K562 (cell line): ENCODE data around the gene GNB5. TPM values are rescaled to one million over a fixed set of nuclear protein-coding genes. Genes with fewer than 3 reads are reported as not detected.
A peak's percentile ranks its signal among the peaks of the same experiment; 100 is the strongest.

Experiments
- ATAC-seq: fragments of 200-7000 bp; cut with Tn5 transposase; 3 replicates; pipeline ENCODE4 v1.9.1; 2020; ENCODE audit warnings: moderate library complexity
- BruUV-seq: library from RNA; stranded (reverse); fragments of 400-500 nt; replicated peaks from 2 replicates; lab custom pipeline; 2021; lab: Mats Ljungman, UMichigan
- CTCF ChIA-PET: fragments of 300-600 bp; formaldehyde crosslinking; extraction: SDS; loops from one replicate; lab custom pipeline; 2021; ENCODE audit warnings: low intra/inter-chr PET ratio; lab: Yijun Ruan, JAX
- POLR2A ChIA-PET: fragments of 300-600, 350-650 bp; sonication (Branson Sonifier 250); formaldehyde crosslinking; extraction: SDS; loops from one replicate; lab custom pipeline; 2021; ENCODE audit warnings: antibody characterized with exemption, inconsistent platforms; lab: Yijun Ruan, JAX
- DNase-seq, 4 experiments: peaks; one replicate each; pipeline versions ENCODE4 v3.0.0 to v3.0.0-alpha.2; 2011 to 2018; ENCODE audit warnings: low spot score in 3 of 4, mixed read lengths in 3 of 4; ENCODE audit errors: extremely low read depth in 1 of 4
- FAIRE-seq: peaks from 2 replicates; lab custom pipeline; 2011; peaks lifted over from hg19 to GRCh38; lab: Jason Lieb, UNC
- H2AFZ ChIP-seq: 2 replicates; pipeline ENCODE4 v1.6.0; 2011; ENCODE audit warnings: low read depth, low read length, control low read depth, inconsistent platforms
- H3K27ac ChIP-seq: fragments of 200-600 bp; 3 replicates; pipeline ENCODE4 v1.8.0; 2011; ENCODE audit warnings: low read depth, mild to moderate bottlenecking, control low read depth, inconsistent platforms, low read length, moderate library complexity, mixed read lengths; ENCODE audit errors: extremely low read depth
- H3K27me3 ChIP-seq, 2 experiments: fragments of 300-600 bp in 1 of 2; 2 replicates in 1 of 2; 3 replicates in 1 of 2; pipeline versions ENCODE4 v1.6.0 to v1.8.0; 2011; ENCODE audit warnings: inconsistent platforms in 2 of 2, low read length in 2 of 2, mild to moderate bottlenecking in 1 of 2, mixed read lengths in 1 of 2, moderate library complexity in 1 of 2; ENCODE audit not compliant: control insufficient read depth in 2 of 2, insufficient read depth in 2 of 2
- H3K36me3 ChIP-seq: fragments of 300-600 bp; 3 replicates; pipeline ENCODE4 v1.8.0; 2011; ENCODE audit warnings: mild to moderate bottlenecking, low read length, inconsistent platforms; ENCODE audit not compliant: control insufficient read depth, insufficient read depth
- H3K4me1 ChIP-seq, 2 experiments: fragments of 200-600 bp in 1 of 2; replicated peaks in 1 of 2; 2 replicates in 1 of 2; 3 replicates in 1 of 2; pipeline versions ENCODE4 v1.5.1 to v1.8.0; 2011; ENCODE audit warnings: inconsistent platforms in 2 of 2, low read length in 2 of 2, mild to moderate bottlenecking in 1 of 2, mixed read lengths in 1 of 2, moderate library complexity in 1 of 2; ENCODE audit not compliant: control insufficient read depth in 2 of 2, insufficient read depth in 2 of 2
- H3K4me2 ChIP-seq: 2 replicates; pipeline ENCODE4 v1.6.1; 2011; ENCODE audit warnings: low read length, control low read depth, inconsistent platforms, mixed read lengths; ENCODE audit not compliant: insufficient read depth
- H3K4me3 ChIP-seq: fragments of 200-600 bp; sonication (generic), shearing (Covaris generic); 2 replicates; pipeline ENCODE4 v1.5.1; 2016; ENCODE audit warnings: control low read depth, inconsistent platforms
- H3K79me2 ChIP-seq: fragments of 200-600 bp; 3 replicates; pipeline ENCODE4 v1.8.0; 2011; ENCODE audit warnings: low read length, inconsistent platforms; ENCODE audit not compliant: control insufficient read depth, insufficient read depth
- H3K9ac ChIP-seq, 2 experiments: 2 replicates each; pipeline versions ENCODE4 v1.6.0 to v1.6.1; 2011; ENCODE audit warnings: low read depth in 2 of 2, low read length in 2 of 2, control low read depth in 1 of 2, inconsistent platforms in 1 of 2, mild to moderate bottlenecking in 1 of 2, mixed read lengths in 1 of 2; ENCODE audit not compliant: insufficient read depth in 1 of 2
- H3K9me1 ChIP-seq: one replicate; pipeline ENCODE4 v1.6.0; 2011; ENCODE audit warnings: inconsistent platforms, mild to moderate bottlenecking, low read length, moderate library complexity; ENCODE audit not compliant: control insufficient read depth, insufficient read depth
- H3K9me3 ChIP-seq: replicated peaks from 2 replicates; pipeline ENCODE4 v1.5.1; 2011; ENCODE audit warnings: low read depth, low read length, inconsistent platforms; ENCODE audit not compliant: control insufficient read depth, insufficient read depth
- H4K20me1 ChIP-seq: replicated peaks from 2 replicates; pipeline ENCODE4 v1.6.1; 2011; ENCODE audit warnings: low read length, inconsistent platforms, mixed read lengths; ENCODE audit not compliant: control insufficient read depth, insufficient read depth
- CBFB ChIP-seq: sonication (generic); formaldehyde crosslinking; IDR thresholded peaks from 2 replicates; pipeline ENCODE4 v1.4.0; 2020; ENCODE audit warnings: mild to moderate bottlenecking, missing genetic modification reagents
- CBX3 ChIP-seq, 2 experiments: IDR thresholded peaks; 1 replicate in 1 of 2; 2 replicates in 1 of 2; pipeline ENCODE4 v1.6.1; 2012; ENCODE audit warnings: inconsistent platforms in 2 of 2, low read length in 2 of 2, borderline replicate concordance in 1 of 2, control low read depth in 1 of 2
- CC2D1A ChIP-seq: fragments of 450-650 bp; IDR thresholded peaks from 2 replicates; pipeline ENCODE4 v1.6.1; 2017; ENCODE audit warnings: mild to moderate bottlenecking
- CREB3L1 ChIP-seq: fragments of 450-650 bp; IDR thresholded peaks from 2 replicates; pipeline ENCODE4 v1.6.1; 2014; ENCODE audit warnings: low read depth, mild to moderate bottlenecking, moderate library complexity, borderline replicate concordance
- FOSL1 ChIP-seq: fragments of 200-800 bp; sonication (Bioruptor generic); conservative IDR thresholded peaks from 2 replicates; pipeline ENCODE4 v1.6.1; 2016; ENCODE audit warnings: missing genetic modification characterization, missing compliant biosample characterization
- KAT7 ChIP-seq: sonication (generic); formaldehyde crosslinking; IDR thresholded peaks from 2 replicates; pipeline ENCODE4 v1.8.0; 2022; ENCODE audit warnings: missing genetic modification reagents, mild to moderate bottlenecking, borderline replicate concordance
- MYC ChIP-seq, 2 experiments: fragments of 250-450 bp in 1 of 2; sonication (Bioruptor Pico) in 1 of 2; IDR thresholded peaks; 2 replicates each; pipeline versions ENCODE4 v1.5.1 to v1.6.1; 2012 to 2021; ENCODE audit warnings: low read depth in 2 of 2, borderline replicate concordance in 1 of 2, improper control_type of control experiment in 1 of 2, low read length in 1 of 2, mild to moderate bottlenecking in 1 of 2, moderate library complexity in 1 of 2
- NR2C2 ChIP-seq, 2 experiments: fragments of 200-800 bp in 1 of 2; sonication (Bioruptor generic) in 1 of 2; sonication (generic) in 1 of 2; formaldehyde crosslinking in 1 of 2; IDR thresholded peaks; 2 replicates each; pipeline versions ENCODE4 v1.6.1 to v1.8.0; 2016 to 2022; ENCODE audit warnings: mild to moderate bottlenecking in 1 of 2, missing compliant biosample characterization in 1 of 2, missing genetic modification characterization in 1 of 2, missing genetic modification reagents in 1 of 2
- PTBP1 ChIP-seq: fragments of 200-400 bp; formaldehyde crosslinking; IDR thresholded peaks from 2 replicates; pipeline ENCODE4 v1.6.1; 2017; ENCODE audit warnings: low read depth, low read length
- SMC3 ChIP-seq: conservative IDR thresholded peaks from 2 replicates; pipeline ENCODE4 v1.6.1; 2011; ENCODE audit warnings: low read depth, low read length, improper control_type of control experiment; ENCODE audit not compliant: insufficient read depth
- ZNF354B ChIP-seq: fragments of 250-450 bp; sonication (Bioruptor Pico); IDR thresholded peaks from 2 replicates; pipeline ENCODE4 v1.4.0; 2020
- ZNF75A ChIP-seq: fragments of 450-650 bp; formaldehyde crosslinking; IDR thresholded peaks from 2 replicates; pipeline ENCODE4 v1.4.0; 2020; ENCODE audit warnings: mild to moderate bottlenecking
- ZNF830 ChIP-seq: fragments of 250-450 bp; sonication (Bioruptor Pico); IDR thresholded peaks from 2 replicates; pipeline ENCODE4 v1.5.0; 2021; ENCODE audit warnings: mild to moderate bottlenecking
- WGBS: fragments of 100-300 bp; shearing (Covaris generic); methylation state at CpG from one replicate; pipeline ENCODE4 v1.1.6; 2016; ENCODE audit warnings: low coverage, mixed read lengths; ENCODE audit not compliant: insufficient coverage; ENCODE audit errors: missing lambda C conversion rate; 5-methylcytosine and 5-hydroxymethylcytosine counted together
- in situ Hi-C: fragments of 300-500 bp; cut with MboI; formaldehyde crosslinking; loops from 4 replicates; pipeline ENCODE4 v1.15.0; 2018; ENCODE audit warnings: inconsistent platforms, mixed read lengths
- intact Hi-C: fragments of 100-400 bp; cut with micrococcal nuclease; formaldehyde crosslinking; loops from 2 replicates; pipeline ENCODE4 v1.14.2; 2022
- polyA plus RNA-seq, 8 experiments: library from polyadenylated mRNA; depleted of rRNA in 4 of 8; stranded (reverse) in 5 of 8; unstranded in 3 of 8; fragments of >200 nt; fragmentation: Nextera tagmentation in 2 of 8; fragmentation: Illumina TruSeq in 1 of 8; extraction: Ambion mirVana in 2 of 8; extraction: Trizol in 1 of 8; gene quantifications; 2 replicates each; pipeline versions ENCODE4 v1.2.1 to v1.2.3, GENCODE V29; 2011 to 2014; ENCODE audit warnings: inconsistent platforms in 1 of 8, missing spikeins in 1 of 8
- total RNA-seq, 7 experiments: library from RNA; depleted of rRNA in 6 of 7; stranded (reverse); fragments of >200 nt in 6 of 7; fragmentation: Illumina TruSeq in 2 of 7; extraction: Trizol in 2 of 7; gene quantifications; 2 replicates each; pipeline versions ENCODE4 v1.2.1 to v1.2.3, GENCODE V29; 2011 to 2021; ENCODE audit warnings: low replicate concordance in 1 of 7
- TF ChIP-seq, protein P1 (sequence below): conservative IDR thresholded peaks from 2 replicates; pipeline ENCODE4 v1.6.1; 2011; ENCODE audit warnings: low read depth, mild to moderate bottlenecking, low read length; ENCODE audit not compliant: control insufficient read depth

GNB5 gene
- total and polyA plus RNA-seq, 9 of the 15 experiments (the other 6 are each of a cell fraction or from before 2014, with no cell fraction given), result 0.11 to 2.1 (median 0.77) TPM

GRCh38 chr15:52078876-52079700 lies 112.1 kb downstream of the GNB5 start:
- H3K9ac ChIP-seq, result no peak overlapping the region
- ATAC-seq (peak; percentile 94), FAIRE-seq (peak; percentile 83), DNase-seq (peak; percentile 70 to 84 (median 72))
- no peaks in the 10 kb centered on the region for H3K79me2 ChIP-seq
- H3K4me3 ChIP-seq, result no peak overlapping the region
- H4K20me1 ChIP-seq, result no peaks in the 10 kb centered on the region
- intact Hi-C loops, result loop anchor here (1.0 to 10.0 kb wide), 4 partner anchors 57 to 294 kb away; no protein-coding TSS in a partner anchor
- H2AFZ ChIP-seq, result no peak overlapping the region
- ChIA-PET CTCF (interaction anchor here (0.5 to 1.2 kb wide), 3 partner anchors 61 to 97 kb away, joined by 3 to 6 read pairs (median 3); no protein-coding TSS in a partner anchor), POLR2A (interaction anchor here (0.6 to 1.0 kb wide), 3 partner anchors 9 to 143 kb away, joined by 3 read pairs; no protein-coding TSS in a partner anchor)
- no TSS peak for BruUV-seq
- H3K9me3 ChIP-seq, result no peaks in the 10 kb centered on the region
- H3K27ac ChIP-seq, result no peak overlapping the region
- no peaks in the 10 kb centered on the region for H3K9me1 ChIP-seq
- no peak overlapping the region for H3K4me2 ChIP-seq
- in situ Hi-C loops, result loop anchor here (5.0 kb wide), 1 partner anchor 92 kb away; no protein-coding TSS in a partner anchor
- peaks cover 0 to 3% of the 10 kb centered on the region in 2 experiments; a peak in 2 of 5 replicates for H3K27me3 ChIP-seq
- peaks cover 0 to 9% of the 10 kb centered on the region in 2 experiments; a peak in 3 of 5 replicates for H3K4me1 ChIP-seq
- 27% methylated on average over 13 of the region's 13 CpGs for WGBS
- no peaks in the 10 kb centered on the region for H3K36me3 ChIP-seq
- TF ChIP-seq KAT7 (CRISPR knock-in tag) (no peak), PTBP1 (no peak), SMC3 (peak; percentile 82), ZNF354B (no peak), CBX3 (IDR thresholded peaks at IDR 0.05; ENCODE audit: borderline replicate concordance in 1 of 2, low read length in 2 of 2) (no peak), ZNF830 (no peak), NR2C2 (CRISPR knock-in tag; IDR thresholded peaks at IDR 0.05) (no peak), NR2C2 (tag; IDR thresholded peaks at IDR 0.05) (0 out of 2 replicates have a peak, but pooled peaks have one; percentile 48), CBFB (CRISPR knock-in tag) (no peak), FOSL1 (tag) (no peak), CC2D1A (peak; percentile 26; the same call in 1 of the 2 replicates), CREB3L1 (no peak), MYC (IDR thresholded peaks at IDR 0.05; ENCODE audit: low read depth, low read length) (0 out of 2 replicates have a peak, but pooled peaks have one; percentile 26), MYC (CRISPR knock-in tag; IDR thresholded peaks at IDR 0.05; ENCODE audit: borderline replicate concordance, low read depth) (no peak), ZNF75A (no peak)
- TF ChIP-seq, protein P1, sequence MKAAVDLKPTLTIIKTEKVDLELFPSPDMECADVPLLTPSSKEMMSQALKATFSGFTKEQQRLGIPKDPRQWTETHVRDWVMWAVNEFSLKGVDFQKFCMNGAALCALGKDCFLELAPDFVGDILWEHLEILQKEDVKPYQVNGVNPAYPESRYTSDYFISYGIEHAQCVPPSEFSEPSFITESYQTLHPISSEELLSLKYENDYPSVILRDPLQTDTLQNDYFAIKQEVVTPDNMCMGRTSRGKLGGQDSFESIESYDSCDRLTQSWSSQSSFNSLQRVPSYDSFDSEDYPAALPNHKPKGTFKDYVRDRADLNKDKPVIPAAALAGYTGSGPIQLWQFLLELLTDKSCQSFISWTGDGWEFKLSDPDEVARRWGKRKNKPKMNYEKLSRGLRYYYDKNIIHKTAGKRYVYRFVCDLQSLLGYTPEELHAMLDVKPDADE, result no peak
